Activated T-helper 17 cell treated with anti-CD3 and anti-CD28 coated beads, Interleukin-2, amount 50 U/mL, for 72 hours (primary cell): Measurements from ENCODE around the gene TOM1. TPM values are rescaled to one million over a fixed set of nuclear protein-coding genes. Genes with fewer than 3 reads are reported as not detected.

Experiments
- ATAC-seq: fragments of 150-1000 bp; cut with Tn5 transposase; replicated peaks from 2 replicates; pipeline ENCODE4 v1.10.0; 2021; ENCODE audit warnings: mild to moderate bottlenecking, moderate library complexity
- H3K27ac Mint-ChIP-seq: one replicate; pipeline ENCODE4 v1.8.0; 2022; ENCODE audit warnings: mixed read lengths
- H3K27me3 Mint-ChIP-seq: one replicate; pipeline ENCODE4 v1.8.0; 2022; ENCODE audit warnings: mixed read lengths
- H3K36me3 Mint-ChIP-seq: one replicate; pipeline ENCODE4 v1.8.0; 2022; ENCODE audit warnings: low read depth, mild to moderate bottlenecking, mixed read lengths
- H3K4me1 Mint-ChIP-seq: one replicate; pipeline ENCODE4 v1.8.0; 2022; ENCODE audit warnings: mixed read lengths
- H3K4me3 Mint-ChIP-seq: one replicate; pipeline ENCODE4 v1.8.0; 2022; ENCODE audit warnings: mild to moderate bottlenecking, mixed read lengths
- H3K9me3 Mint-ChIP-seq: one replicate; pipeline ENCODE4 v1.8.0; 2022; ENCODE audit warnings: mixed read lengths
- total RNA-seq, 2 donors: library from RNA; stranded (reverse); gene quantifications; one replicate each; pipeline ENCODE4 v1.2.3, GENCODE V29; 2022

The TOM1 gene
- total RNA-seq, 2 donors from 2014 or later = 21.5 to 60.0 TPM

- H3K4me1 Mint-ChIP-seq = no peaks in the 10 kb centered on the region
- ATAC-seq = no peak
- H3K4me3 Mint-ChIP-seq = no peak overlapping the region
- no peaks in the 10 kb centered on the region for H3K9me3 Mint-ChIP-seq
- no peaks in the 10 kb centered on the region for H3K27me3 Mint-ChIP-seq
- no peak overlapping the region for H3K27ac Mint-ChIP-seq
- peaks cover 28% of the 10 kb centered on the region for H3K36me3 Mint-ChIP-seq
Measured at GRCh38 chr22:35341090-35341874, 41.6 kb downstream of the TOM1 start.

GRCh38 chr22:35342390-35342789 is 42.7 kb downstream of the TOM1 start:
- no peaks in the 10 kb centered on the region for H3K9me3 Mint-ChIP-seq

GRCh38 chr22:35343664-35344550 is 44.2 kb downstream of the TOM1 start:
- Mint-ChIP-seq H3K27ac (no peak overlapping the region), H3K4me3 (no peak overlapping the region), H3K4me1 (no peaks in the 10 kb centered on the region), H3K36me3 (peaks cover 24% of the 10 kb centered on the region), H3K9me3 (no peaks in the 10 kb centered on the region), H3K27me3 (no peaks in the 10 kb centered on the region)
- peak; percentile 33 for ATAC-seq

More at GRCh38 chr22:35342390-35342789, 42.7 kb downstream of the TOM1 start:
- Mint-ChIP-seq H3K27me3 (no peaks in the 10 kb centered on the region), H3K4me1 (no peaks in the 10 kb centered on the region), H3K27ac (no peak overlapping the region), H3K36me3 (peaks cover 24% of the 10 kb centered on the region), H3K4me3 (no peak overlapping the region)
- peak; percentile 34 for ATAC-seq

- Mint-ChIP-seq H3K9me3 (no peaks in the 10 kb centered on the region), H3K4me1 (no peaks in the 10 kb centered on the region), H3K27ac (no peak overlapping the region), H3K36me3 (peaks cover 16% of the 10 kb centered on the region), H3K4me3 (no peak overlapping the region), H3K27me3 (no peaks in the 10 kb centered on the region)
- no peak for ATAC-seq
Measured at GRCh38 chr22:35344956-35345690, 45.4 kb downstream of the TOM1 start.

- H3K9me3 Mint-ChIP-seq = no peaks in the 10 kb centered on the region
- H3K4me1 Mint-ChIP-seq = peaks cover under 1% of the 10 kb centered on the region
- no peak overlapping the region for H3K27ac Mint-ChIP-seq
- ATAC-seq = no peak
- no peak overlapping the region for H3K4me3 Mint-ChIP-seq
- peaks cover 7% of the 10 kb centered on the region for H3K36me3 Mint-ChIP-seq
- H3K27me3 Mint-ChIP-seq = no peaks in the 10 kb centered on the region
Measured at GRCh38 chr22:35345808-35346505, 46.3 kb downstream of the TOM1 start.

GRCh38 chr22:35346596-35347220 is 47.0 kb downstream of the TOM1 start:
- H3K4me1 Mint-ChIP-seq = peaks cover 8% of the 10 kb centered on the region
- H3K9me3 Mint-ChIP-seq = no peaks in the 10 kb centered on the region
- H3K27ac Mint-ChIP-seq = no peak overlapping the region
- no peak for ATAC-seq
- H3K27me3 Mint-ChIP-seq = no peaks in the 10 kb centered on the region
- H3K4me3 Mint-ChIP-seq = no peak overlapping the region
- H3K36me3 Mint-ChIP-seq = peaks cover 5% of the 10 kb centered on the region

GRCh38 chr22:35347462-35347861 is 47.8 kb downstream of the TOM1 start:
- ATAC-seq = no peak
- no peak overlapping the region for H3K4me3 Mint-ChIP-seq
- H3K27ac Mint-ChIP-seq = peak overlapping the region; percentile 15
- H3K36me3 Mint-ChIP-seq = peaks cover 5% of the 10 kb centered on the region
- no peaks in the 10 kb centered on the region for H3K27me3 Mint-ChIP-seq
- peaks cover 14% of the 10 kb centered on the region for H3K4me1 Mint-ChIP-seq
- no peaks in the 10 kb centered on the region for H3K9me3 Mint-ChIP-seq

- Mint-ChIP-seq H3K9me3 (no peaks in the 10 kb centered on the region), H3K36me3 (peaks cover 5% of the 10 kb centered on the region), H3K27ac (peak overlapping the region; percentile 15), H3K4me1 (peaks cover 18% of the 10 kb centered on the region), H3K27me3 (no peaks in the 10 kb centered on the region), H3K4me3 (no peak overlapping the region)
- no peak for ATAC-seq
Measured at GRCh38 chr22:35348026-35348590, 48.4 kb downstream of the TOM1 start.

GRCh38 chr22:35348703-35349102 is 49.0 kb downstream of the TOM1 start:
- ATAC-seq = no peak
- Mint-ChIP-seq H3K4me1 (peaks cover 18% of the 10 kb centered on the region), H3K27me3 (no peaks in the 10 kb centered on the region), H3K27ac (no peak overlapping the region), H3K36me3 (peaks cover 5% of the 10 kb centered on the region), H3K4me3 (no peak overlapping the region), H3K9me3 (no peaks in the 10 kb centered on the region)

GRCh38 chr22:35349368-35349703 is 49.6 kb downstream of the TOM1 start:
- Mint-ChIP-seq H3K27ac (no peak overlapping the region), H3K4me3 (no peak overlapping the region), H3K4me1 (peaks cover 18% of the 10 kb centered on the region), H3K36me3 (peaks cover 5% of the 10 kb centered on the region), H3K27me3 (no peaks in the 10 kb centered on the region), H3K9me3 (no peaks in the 10 kb centered on the region)
- ATAC-seq = no peak

- Mint-ChIP-seq H3K4me1 (peaks cover 18% of the 10 kb centered on the region), H3K9me3 (no peaks in the 10 kb centered on the region), H3K27me3 (no peaks in the 10 kb centered on the region), H3K36me3 (peaks cover 5% of the 10 kb centered on the region), H3K4me3 (peak overlapping the region; percentile 86), H3K27ac (peak overlapping the region; percentile 84)
- no peak for ATAC-seq
Measured at GRCh38 chr22:35349704-35350538, 50.2 kb downstream of the TOM1 start.

- Mint-ChIP-seq H3K36me3 (peaks cover 2% of the 10 kb centered on the region), H3K27me3 (peaks cover 3% of the 10 kb centered on the region), H3K27ac (peak overlapping the region; percentile 84), H3K4me1 (peaks cover 18% of the 10 kb centered on the region), H3K9me3 (no peaks in the 10 kb centered on the region), H3K4me3 (peak overlapping the region; percentile 86)
- peak; percentile 88 for ATAC-seq
Measured at GRCh38 chr22:35350539-35351503, 51.1 kb downstream of the TOM1 start.
